Neuron (in vitro differentiated cells): ENCODE data around the gene ERBB4.
"Not testable (repeated sequence)": the region's sequence is repeated elsewhere in the genome, so short reads cannot be mapped to it uniquely, and the experiment has no call there.

Experiments
- H2AFZ ChIP-seq: one replicate; pipeline ENCODE4 v1.6.1; 2013; ENCODE audit warnings: low read depth, mild to moderate bottlenecking, inconsistent platforms, low read length, moderate library complexity
- H3K27me3 ChIP-seq: one replicate; pipeline ENCODE4 v1.6.1; 2013; ENCODE audit warnings: low read length; ENCODE audit not compliant: insufficient read depth
- H3K36me3 ChIP-seq: one replicate; pipeline ENCODE4 v1.6.1; 2013; ENCODE audit warnings: low read length; ENCODE audit not compliant: insufficient read depth
- H3K4me1 ChIP-seq: one replicate; pipeline ENCODE4 v1.6.1; 2013; ENCODE audit warnings: low read length; ENCODE audit not compliant: insufficient read depth
- H3K4me3 ChIP-seq: 2 replicates; pipeline ENCODE4 v1.5.1; 2013; ENCODE audit warnings: mild to moderate bottlenecking, low read length, moderate library complexity
- H3K9me3 ChIP-seq: one replicate; pipeline ENCODE4 v1.6.1; 2013; ENCODE audit warnings: low read length

Gene ERBB4

DNA sequence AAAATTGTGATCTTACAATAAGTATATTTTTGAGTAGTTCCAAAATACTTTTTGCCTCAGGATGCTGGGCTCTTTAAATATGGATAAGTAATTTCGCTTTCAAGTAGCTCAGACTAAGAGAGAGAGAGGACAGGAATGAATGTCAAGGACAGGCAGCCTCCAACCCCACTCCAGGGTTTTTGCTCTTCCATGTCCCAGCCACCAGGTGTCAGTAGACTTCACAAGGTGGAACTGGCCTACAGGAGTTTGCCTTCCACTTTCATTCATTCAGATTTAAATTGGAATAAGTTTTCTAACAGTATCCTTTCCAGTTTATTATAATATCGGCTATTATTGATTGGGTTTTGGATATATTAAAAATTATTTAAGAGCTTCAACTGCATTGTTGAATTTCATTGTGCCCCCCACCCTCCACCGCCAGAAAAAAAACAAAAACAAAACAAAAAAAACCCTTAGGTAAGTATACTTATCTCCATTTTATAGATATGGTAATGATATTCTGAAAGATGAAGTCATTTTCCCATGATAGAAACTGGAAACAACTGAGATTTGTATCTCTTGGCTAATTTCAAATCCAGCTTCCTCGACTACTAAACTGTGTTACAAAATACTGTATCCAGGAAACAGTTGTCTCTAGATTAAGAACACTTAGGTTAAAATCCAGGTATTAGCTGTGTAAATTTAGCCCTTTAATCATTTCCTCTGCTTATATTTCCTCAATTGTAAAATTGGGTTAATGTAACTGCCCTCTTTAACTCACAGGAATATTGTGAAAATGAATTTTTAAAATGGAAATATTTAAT lies 793.1 kb downstream of the ERBB4 start:
- H3K4me1 ChIP-seq: peaks cover 28% of the 10 kb centered on the region
- H3K9me3 ChIP-seq: no peaks in the 10 kb centered on the region
- H3K36me3 ChIP-seq: peaks cover 3% of the 10 kb centered on the region
- H3K4me3 ChIP-seq: no peak overlapping the region
- no peaks in the 10 kb centered on the region for H3K27me3 ChIP-seq
- H2AFZ ChIP-seq: no peak overlapping the region

DNA sequence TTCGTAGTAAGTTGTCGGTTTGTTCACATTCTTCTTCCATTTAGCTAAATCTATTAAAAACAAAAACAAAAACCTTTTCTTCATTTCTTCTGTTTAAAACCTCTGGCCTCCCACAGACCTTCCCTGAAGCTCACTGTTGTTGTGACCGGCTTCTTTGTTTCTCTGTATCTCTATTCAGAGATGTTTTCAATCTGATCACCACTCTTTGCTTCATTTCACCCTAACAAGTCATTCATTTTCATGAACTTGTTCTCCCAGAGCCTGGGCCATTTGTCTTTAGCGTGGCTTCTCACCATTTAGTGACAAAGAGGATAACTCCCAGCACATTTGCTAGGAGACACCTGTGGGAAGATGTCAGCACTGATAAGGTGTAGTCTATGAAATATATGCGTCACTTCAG lies 794.2 kb downstream of the ERBB4 start:
- peak overlapping the region; percentile 23 for H3K4me3 ChIP-seq
- H3K9me3 ChIP-seq: no peaks in the 10 kb centered on the region

DNA sequence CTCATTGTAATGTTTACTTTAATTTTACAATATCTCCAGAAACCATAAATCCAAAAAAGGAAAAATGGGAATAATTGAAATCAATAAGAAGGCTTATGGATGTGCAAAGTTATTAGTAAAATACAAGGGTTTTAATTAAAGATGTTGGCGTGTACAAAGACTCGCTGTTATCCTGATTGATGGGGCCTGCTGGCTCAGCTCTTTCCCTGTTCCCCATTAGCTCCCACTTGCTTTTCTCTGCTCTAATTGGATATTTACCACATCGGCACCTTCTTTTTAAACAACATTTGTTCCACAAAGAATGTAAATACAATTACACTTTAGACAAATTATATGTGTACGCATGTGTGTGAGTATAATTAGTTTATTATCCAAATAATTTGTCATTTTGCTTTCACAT lies 796.6 kb downstream of the ERBB4 start:
- Histone ChIP-seq H3K9me3 (no peaks in the 10 kb centered on the region), H3K27me3 (no peaks in the 10 kb centered on the region), H3K4me1 (peaks cover 28% of the 10 kb centered on the region), H2AFZ (no peak overlapping the region), H3K36me3 (no peaks in the 10 kb centered on the region), H3K4me3 (no peak overlapping the region)

More for the DNA sequence above, 794.2 kb downstream of the ERBB4 start:
- Histone ChIP-seq H3K36me3 (no peaks in the 10 kb centered on the region), H3K4me1 (peaks cover 28% of the 10 kb centered on the region), H3K27me3 (no peaks in the 10 kb centered on the region), H2AFZ (no peak overlapping the region)

DNA sequence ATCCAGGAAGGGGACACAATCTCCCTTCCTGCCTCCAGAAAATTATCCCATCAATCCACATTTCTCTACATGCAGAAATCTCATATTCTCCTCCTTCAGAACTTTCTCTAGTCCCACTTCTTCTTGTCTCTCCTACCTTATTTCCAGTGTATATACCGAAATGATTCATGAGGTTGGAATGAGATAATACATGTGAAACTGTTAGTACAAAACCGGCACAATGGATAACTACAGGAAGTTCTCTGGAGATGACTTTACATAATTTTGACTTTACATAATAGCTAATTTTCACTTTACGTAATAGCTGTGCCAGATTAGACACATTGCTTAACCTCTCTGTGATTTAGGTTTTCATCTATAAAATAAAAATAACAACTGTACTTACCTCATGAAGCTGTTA lies 801.3 kb downstream of the ERBB4 start:
- Histone ChIP-seq H2AFZ (no peak overlapping the region), H3K27me3 (no peaks in the 10 kb centered on the region), H3K4me3 (no peak overlapping the region), H3K4me1 (peaks cover 4% of the 10 kb centered on the region), H3K36me3 (no peaks in the 10 kb centered on the region), H3K9me3 (peaks cover 2% of the 10 kb centered on the region)

DNA sequence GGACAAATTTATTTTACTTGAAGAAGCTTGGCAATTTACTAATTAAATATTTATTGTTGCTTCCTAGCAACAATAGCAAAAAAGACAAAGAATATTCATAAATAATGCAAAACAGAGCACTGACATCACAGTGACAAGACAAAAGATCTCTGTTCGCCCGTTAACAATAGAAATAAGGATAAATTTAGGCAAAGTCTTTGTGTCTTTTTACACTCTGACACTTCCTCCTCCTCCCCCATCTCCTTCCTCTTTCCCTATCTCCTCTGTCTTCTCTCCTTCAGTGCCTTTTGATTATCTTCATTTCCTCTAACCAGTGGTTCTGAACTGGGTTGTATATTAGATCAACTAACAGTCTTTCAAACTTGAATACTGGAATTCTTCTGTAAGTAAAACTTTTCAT lies 808.4 kb downstream of the ERBB4 start:
- H3K4me1 ChIP-seq: peaks cover 4% of the 10 kb centered on the region
- H3K4me3 ChIP-seq: no peak overlapping the region
- no peaks in the 10 kb centered on the region for H3K36me3 ChIP-seq
- peaks cover 3% of the 10 kb centered on the region for H3K9me3 ChIP-seq
- H2AFZ ChIP-seq: no peak overlapping the region
- no peaks in the 10 kb centered on the region for H3K27me3 ChIP-seq

DNA sequence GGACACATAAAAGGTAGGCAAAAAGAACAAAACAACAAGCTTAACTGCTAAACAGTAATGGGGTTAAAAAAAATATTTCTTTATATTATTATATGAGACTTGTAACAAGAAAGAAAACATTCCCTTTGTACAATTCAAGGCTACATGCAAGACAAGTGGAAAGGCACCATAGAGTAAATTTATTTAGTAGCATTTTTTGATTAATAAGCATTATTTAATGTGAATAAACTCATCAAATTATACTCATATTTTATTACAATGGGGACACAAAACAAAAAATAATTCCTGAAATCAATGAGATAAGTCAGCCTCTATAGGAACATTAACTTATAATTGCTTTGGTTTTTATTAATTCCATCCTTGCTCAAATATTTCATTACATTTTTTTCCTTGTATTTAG lies 809.2 kb downstream of the ERBB4 start:
- Histone ChIP-seq H3K9me3 (peaks cover 3% of the 10 kb centered on the region), H3K27me3 (no peaks in the 10 kb centered on the region), H3K4me3 (no peak overlapping the region), H3K4me1 (peaks cover 4% of the 10 kb centered on the region), H3K36me3 (no peaks in the 10 kb centered on the region), H2AFZ (no peak overlapping the region)

DNA sequence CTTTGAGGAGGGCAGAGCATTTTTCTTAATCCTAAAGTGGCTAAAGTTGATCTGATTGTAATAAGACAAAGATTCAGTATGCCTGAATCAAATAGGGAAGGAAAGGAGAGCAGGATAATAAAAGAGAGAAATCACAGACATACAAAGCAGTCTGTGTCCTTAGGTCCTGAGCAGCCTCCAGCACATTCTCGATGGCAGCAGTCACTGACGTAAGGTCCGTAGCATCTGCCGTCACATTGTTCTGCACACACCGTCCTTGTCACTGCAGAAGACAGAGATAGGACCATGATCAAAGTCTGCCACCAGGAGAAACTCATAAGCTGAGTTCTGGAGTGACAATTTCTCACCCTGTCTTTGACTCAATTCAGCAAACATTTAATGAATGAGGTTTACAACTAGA lies 813.7 kb downstream of the ERBB4 start:
- no peaks in the 10 kb centered on the region for H3K4me1 ChIP-seq
- peaks cover 12% of the 10 kb centered on the region for H3K36me3 ChIP-seq
- no peaks in the 10 kb centered on the region for H3K9me3 ChIP-seq
- no peak overlapping the region for H3K4me3 ChIP-seq
- no peaks in the 10 kb centered on the region for H3K27me3 ChIP-seq
- no peak overlapping the region for H2AFZ ChIP-seq

DNA sequence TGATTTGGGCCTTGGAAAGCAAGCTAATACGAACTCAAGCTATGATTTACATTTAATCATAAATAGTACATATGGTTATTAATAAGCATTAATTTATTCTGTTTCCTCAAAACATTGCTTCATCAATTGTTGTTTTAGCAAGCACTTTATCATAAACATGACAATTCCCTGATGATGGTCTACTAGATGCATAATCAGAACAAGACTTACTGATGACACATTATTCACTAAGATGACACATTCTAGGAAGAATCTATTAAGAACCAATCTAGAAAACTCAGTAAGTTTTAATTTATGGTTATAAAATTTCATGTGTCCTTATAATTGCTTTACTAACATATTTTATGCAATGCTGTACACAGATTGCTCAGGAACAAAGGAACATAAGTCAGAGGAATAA lies 815.2 kb downstream of the ERBB4 start:
- H2AFZ ChIP-seq: no peak overlapping the region
- H3K4me3 ChIP-seq: no peak overlapping the region
- no peaks in the 10 kb centered on the region for H3K9me3 ChIP-seq
- no peaks in the 10 kb centered on the region for H3K4me1 ChIP-seq
- H3K27me3 ChIP-seq: no peaks in the 10 kb centered on the region
- H3K36me3 ChIP-seq: peaks cover 12% of the 10 kb centered on the region

DNA sequence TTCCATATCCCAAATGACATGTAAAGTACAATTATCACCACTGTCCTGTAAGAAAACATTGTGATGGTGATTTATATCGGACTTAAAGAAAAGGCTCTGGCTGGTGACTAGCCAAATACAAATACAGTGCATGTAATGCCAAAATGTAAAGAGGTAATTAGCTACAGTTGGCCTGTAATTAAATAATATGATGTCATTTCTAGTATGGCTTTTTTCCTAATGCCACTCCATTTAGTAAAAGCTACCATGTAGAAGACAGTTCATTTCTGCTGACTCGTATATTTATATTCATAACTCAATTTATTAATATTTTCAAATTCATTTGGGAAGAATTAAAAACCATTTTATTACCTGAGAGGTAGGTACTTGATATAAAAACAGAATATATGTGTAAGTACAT lies 815.7 kb downstream of the ERBB4 start:
- no peak overlapping the region for H2AFZ ChIP-seq
- no peak overlapping the region for H3K4me3 ChIP-seq
- peaks cover 15% of the 10 kb centered on the region for H3K36me3 ChIP-seq
- no peaks in the 10 kb centered on the region for H3K4me1 ChIP-seq
- H3K27me3 ChIP-seq: no peaks in the 10 kb centered on the region
- no peaks in the 10 kb centered on the region for H3K9me3 ChIP-seq

DNA sequence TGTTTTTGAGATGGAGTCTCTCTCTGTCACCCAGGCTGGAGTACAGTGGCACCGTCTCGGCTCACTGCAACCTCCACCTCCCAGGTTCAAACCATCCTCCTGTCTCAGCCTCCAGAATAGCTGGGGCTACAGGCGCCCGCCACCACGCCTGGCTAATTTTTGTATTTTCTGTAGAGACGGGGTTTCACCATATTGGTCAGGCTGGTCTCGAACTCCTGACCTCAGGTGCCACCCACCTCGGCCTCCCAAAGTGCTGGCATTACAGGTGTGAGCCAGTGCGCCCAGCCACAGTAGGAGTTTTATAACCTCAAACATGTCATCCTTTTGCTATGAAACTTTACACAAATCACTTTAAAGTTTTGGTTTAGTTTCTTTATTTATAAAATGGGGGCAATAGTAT lies 816.7 kb downstream of the ERBB4 start:
- H3K27me3 ChIP-seq, H3K9me3 ChIP-seq, H2AFZ ChIP-seq, H3K4me1 ChIP-seq, H3K4me3 ChIP-seq: not testable (repeated sequence)
- H3K36me3 ChIP-seq: peaks cover 15% of the 10 kb centered on the region

DNA sequence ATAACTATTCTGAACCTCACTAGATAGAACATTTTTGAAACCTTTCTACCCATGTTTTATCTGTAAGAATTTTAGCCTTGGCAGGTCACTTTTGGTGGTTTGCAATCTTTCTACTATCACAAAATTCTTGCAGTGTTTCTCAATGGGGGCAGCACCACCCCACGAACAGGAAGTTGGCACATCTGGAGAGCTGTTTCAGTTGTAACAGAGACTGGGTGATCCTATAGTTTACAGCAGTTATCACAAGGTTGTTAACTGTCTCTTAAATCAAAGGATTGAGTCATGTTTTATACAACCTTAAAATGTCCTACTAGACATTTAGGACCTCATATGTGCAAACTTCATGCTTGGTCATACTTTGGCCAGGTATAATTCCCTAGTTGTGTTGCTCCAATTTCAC lies 829.2 kb downstream of the ERBB4 start:
- H2AFZ ChIP-seq: no peak overlapping the region
- H3K4me1 ChIP-seq: peaks cover 8% of the 10 kb centered on the region
- no peaks in the 10 kb centered on the region for H3K27me3 ChIP-seq
- H3K9me3 ChIP-seq: no peaks in the 10 kb centered on the region
- peaks cover 25% of the 10 kb centered on the region for H3K36me3 ChIP-seq
- no peak overlapping the region for H3K4me3 ChIP-seq

DNA sequence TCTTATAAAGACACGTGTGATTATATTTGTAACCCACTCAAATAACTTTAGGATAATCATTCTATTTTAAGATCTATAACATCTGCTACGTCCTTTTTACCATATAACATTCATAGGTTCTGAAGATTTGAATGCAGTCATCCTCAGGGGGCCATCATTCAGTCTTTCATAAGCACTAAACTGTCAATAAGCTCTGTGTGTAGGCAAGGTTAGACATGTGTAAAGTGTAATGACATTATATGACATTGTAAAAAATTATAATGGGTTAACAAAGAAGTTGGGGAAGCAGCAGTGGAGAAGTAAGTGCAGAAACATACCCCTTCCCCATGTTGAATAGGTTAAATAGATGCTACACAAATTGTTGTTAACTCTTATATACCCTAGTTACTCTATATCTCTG lies 845.9 kb downstream of the ERBB4 start:
- Histone ChIP-seq H3K36me3 (peaks cover 7% of the 10 kb centered on the region), H3K27me3 (no peaks in the 10 kb centered on the region), H2AFZ (no peak overlapping the region), H3K4me1 (peaks cover 2% of the 10 kb centered on the region), H3K4me3 (no peak overlapping the region), H3K9me3 (no peaks in the 10 kb centered on the region)

DNA sequence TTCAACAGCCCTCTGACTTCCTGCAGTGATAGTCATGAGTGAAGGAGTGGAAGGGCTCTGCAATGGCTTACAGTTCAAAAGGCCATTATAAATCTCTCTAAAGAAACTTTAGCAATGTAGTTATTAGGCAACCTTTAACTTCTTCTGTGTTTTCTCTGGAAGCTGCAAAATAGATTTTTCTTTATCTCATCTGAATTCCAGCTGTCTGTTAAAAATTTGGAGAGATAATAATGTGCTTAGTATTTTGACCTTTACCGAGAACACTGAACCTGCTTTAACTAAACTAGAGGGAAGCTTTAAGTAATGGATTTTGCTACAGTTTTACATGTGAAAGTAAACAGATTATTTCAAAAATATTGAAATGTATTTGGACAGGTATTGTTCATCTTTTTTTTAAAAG lies 847.9 kb downstream of the ERBB4 start:
- Histone ChIP-seq H3K4me1 (peaks cover 2% of the 10 kb centered on the region), H3K9me3 (no peaks in the 10 kb centered on the region), H3K4me3 (no peak overlapping the region), H3K36me3 (peaks cover 7% of the 10 kb centered on the region), H3K27me3 (no peaks in the 10 kb centered on the region), H2AFZ (no peak overlapping the region)

DNA sequence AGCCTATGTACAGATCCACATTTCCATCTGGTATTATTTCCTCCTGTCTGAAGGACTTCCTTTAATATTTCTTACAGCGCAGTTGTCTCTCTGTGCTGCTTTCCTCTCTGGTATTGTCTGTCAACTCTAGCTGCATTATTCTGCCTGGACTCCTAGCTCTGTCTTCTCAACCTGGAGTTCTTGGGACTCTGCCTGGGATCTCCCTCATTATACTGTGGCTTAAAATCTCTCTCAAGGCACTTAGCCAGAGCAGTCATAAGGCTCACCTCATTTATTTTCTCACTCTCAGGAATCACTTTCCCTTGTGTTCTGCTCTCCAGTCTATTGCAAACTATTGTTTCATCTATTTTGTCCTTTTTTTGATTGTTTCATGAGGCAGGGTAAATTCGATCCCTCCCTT lies 850.4 kb downstream of the ERBB4 start:
- H2AFZ ChIP-seq: no peak overlapping the region
- H3K9me3 ChIP-seq: peaks cover 7% of the 10 kb centered on the region
- H3K4me1 ChIP-seq: peaks cover 2% of the 10 kb centered on the region
- H3K36me3 ChIP-seq: no peaks in the 10 kb centered on the region
- no peaks in the 10 kb centered on the region for H3K27me3 ChIP-seq
- no peak overlapping the region for H3K4me3 ChIP-seq
